Peyer's patch (tissue), 4 donors: Measurements from ENCODE around the gene ITGAE.

Experiments
- POLR2A ChIP-seq, 2 donors: fragments of 450-650 bp; IDR thresholded peaks; one replicate each; pipeline ENCODE4 v1.5.1; 2017; ENCODE audit warnings: antibody characterized with exemption in 2 of 2, mild to moderate bottlenecking in 2 of 2, moderate library complexity in 2 of 2
- TF ChIP-seq, protein P1 (sequence below), 6 experiments: fragments of 450-650 bp in 4 of 6; fragments of 200-600 bp in 2 of 6; sonication (generic) in 1 of 6; IDR thresholded peaks; one replicate each; pipeline ENCODE4 v1.5.1; 2017 to 2019; ENCODE audit warnings: antibody characterized with exemption in 6 of 6, mild to moderate bottlenecking in 3 of 6, moderate library complexity in 1 of 6

DNA sequence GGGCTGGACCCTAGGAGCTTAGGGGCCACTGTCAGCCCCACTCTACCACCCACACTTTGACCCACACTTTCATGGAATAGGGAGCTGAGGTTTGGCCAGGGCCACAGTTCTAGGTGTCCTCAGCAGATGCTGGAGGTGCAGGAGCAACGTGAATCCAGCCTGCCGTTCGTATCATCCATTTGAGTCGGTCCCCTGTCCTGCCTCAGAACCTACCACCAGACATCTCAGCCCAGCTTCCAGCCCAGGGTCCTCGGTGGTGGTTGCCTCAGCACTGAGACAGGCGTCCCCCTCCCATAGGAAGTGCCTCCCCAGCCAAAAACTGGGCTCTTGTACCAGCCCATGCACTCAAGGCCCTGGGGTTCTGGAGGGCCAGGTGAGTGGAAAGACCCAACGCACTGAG is 359 bp upstream of the ITGAE start:
- TF ChIP-seq, protein P1, sequence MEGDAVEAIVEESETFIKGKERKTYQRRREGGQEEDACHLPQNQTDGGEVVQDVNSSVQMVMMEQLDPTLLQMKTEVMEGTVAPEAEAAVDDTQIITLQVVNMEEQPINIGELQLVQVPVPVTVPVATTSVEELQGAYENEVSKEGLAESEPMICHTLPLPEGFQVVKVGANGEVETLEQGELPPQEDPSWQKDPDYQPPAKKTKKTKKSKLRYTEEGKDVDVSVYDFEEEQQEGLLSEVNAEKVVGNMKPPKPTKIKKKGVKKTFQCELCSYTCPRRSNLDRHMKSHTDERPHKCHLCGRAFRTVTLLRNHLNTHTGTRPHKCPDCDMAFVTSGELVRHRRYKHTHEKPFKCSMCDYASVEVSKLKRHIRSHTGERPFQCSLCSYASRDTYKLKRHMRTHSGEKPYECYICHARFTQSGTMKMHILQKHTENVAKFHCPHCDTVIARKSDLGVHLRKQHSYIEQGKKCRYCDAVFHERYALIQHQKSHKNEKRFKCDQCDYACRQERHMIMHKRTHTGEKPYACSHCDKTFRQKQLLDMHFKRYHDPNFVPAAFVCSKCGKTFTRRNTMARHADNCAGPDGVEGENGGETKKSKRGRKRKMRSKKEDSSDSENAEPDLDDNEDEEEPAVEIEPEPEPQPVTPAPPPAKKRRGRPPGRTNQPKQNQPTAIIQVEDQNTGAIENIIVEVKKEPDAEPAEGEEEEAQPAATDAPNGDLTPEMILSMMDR (IDR thresholded peaks at IDR 0.05), result no peak
- no peak for TF ChIP-seq POLR2A (IDR thresholded peaks at IDR 0.05)
